Tibial nerve (tissue), 4 donors: Measurements from ENCODE around the gene TBCA. TPM values are rescaled to one million over a fixed set of nuclear protein-coding genes. Genes with fewer than 3 reads are reported as not detected.

Experiments used
- DNase-seq, 2 donors: peaks; one replicate each; pipeline ENCODE4 v3.0.0-alpha.2; 2019; ENCODE audit warnings: low spot score in 2 of 2
- H3K27ac ChIP-seq, 4 donors: fragments of 200-600 bp; sonication (generic) in 3 of 4; one replicate each; pipeline ENCODE4 v1.5.1; 2017 to 2019; ENCODE audit warnings: mild to moderate bottlenecking in 1 of 4
- H3K27me3 ChIP-seq, 2 donors: fragments of 200-600 bp; sonication (generic) in 1 of 2; one replicate each; pipeline versions ENCODE4 v1.5.1 to v1.6.0; 2017 to 2019
- H3K36me3 ChIP-seq, 3 donors: fragments of 200-600 bp; sonication (generic); one replicate each; pipeline ENCODE4 v1.5.1; 2018 to 2019
- H3K4me1 ChIP-seq, 4 donors: fragments of 200-600 bp; sonication (generic) in 3 of 4; one replicate each; pipeline ENCODE4 v1.5.1; 2017 to 2019
- H3K4me3 ChIP-seq, 4 donors: fragments of 200-600 bp; sonication (generic) in 3 of 4; one replicate each; pipeline ENCODE4 v1.5.1; 2017 to 2019; ENCODE audit warnings: mild to moderate bottlenecking in 1 of 4, moderate library complexity in 1 of 4
- H3K9me3 ChIP-seq, 4 donors: fragments of 200-600 bp; sonication (generic) in 3 of 4; one replicate each; pipeline ENCODE4 v1.5.1; 2017 to 2019
- EP300 ChIP-seq, 2 donors: sonication (generic); formaldehyde crosslinking; IDR thresholded peaks; one replicate each; pipeline ENCODE4 v1.6.1; 2017; ENCODE audit warnings: antibody characterized with exemption in 2 of 2, mild to moderate bottlenecking in 1 of 2
- POLR2A ChIP-seq, 2 donors: fragments of 450-650 bp; IDR thresholded peaks; one replicate each; pipeline ENCODE4 v1.6.1; 2017; ENCODE audit warnings: antibody characterized with exemption in 2 of 2, mild to moderate bottlenecking in 2 of 2, moderate library complexity in 2 of 2
- WGBS, 2 donors: methylation state at CpG; one replicate each; pipeline ENCODE4 v1.1.5; 2018; 5-methylcytosine and 5-hydroxymethylcytosine counted together
- total RNA-seq, 4 donors: library from RNA; depleted of rRNA; stranded (reverse); fragments of >200 nt; gene quantifications; one replicate each; pipeline ENCODE4 v1.1.0, GENCODE V29; 2016
- TF ChIP-seq, protein P1 (sequence below), 5 experiments: fragments of 200-600 bp in 3 of 5; fragments of 450-650 bp in 2 of 5; sonication (generic) in 3 of 5; IDR thresholded peaks; one replicate each; pipeline ENCODE4 v1.5.1; 2016 to 2019; ENCODE audit warnings: antibody characterized with exemption in 5 of 5, mild to moderate bottlenecking in 3 of 5, moderate library complexity in 2 of 5

TBCA gene
- total RNA-seq, 4 donors from 2014 or later, result 83.2 to 157 (median 120) TPM

DNA sequence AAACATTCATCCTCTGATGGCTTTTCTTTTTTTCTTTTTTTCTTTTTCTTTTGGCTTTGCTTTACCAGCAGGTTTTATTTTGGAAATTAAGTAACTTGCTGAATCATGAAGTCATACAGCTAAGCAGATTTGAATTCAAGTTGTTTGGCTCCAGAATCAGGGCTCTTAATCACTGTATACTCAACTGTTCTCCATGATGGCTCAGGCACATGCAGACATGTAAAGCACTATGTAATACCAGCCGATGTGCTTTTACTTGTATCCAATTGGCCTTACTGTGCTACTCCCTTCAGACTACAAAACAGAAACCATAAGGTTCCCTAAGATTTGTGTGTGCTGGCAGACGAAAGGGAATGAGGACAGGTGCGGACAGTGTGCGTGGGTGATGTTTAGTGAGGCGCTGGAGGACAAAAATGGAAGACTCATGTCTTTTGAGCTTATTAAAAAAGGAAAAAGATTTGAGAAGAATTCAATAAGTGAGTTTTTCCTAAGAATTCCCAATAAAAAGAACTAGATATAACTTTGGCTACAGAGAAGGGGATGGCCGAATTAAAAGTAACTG lies 92.9 kb downstream of the TBCA start:
- no peaks in the 10 kb centered on the region for H3K4me1 ChIP-seq
- DNase-seq, result no peak
- H3K27me3 ChIP-seq, result no peaks in the 10 kb centered on the region
- no peak overlapping the region for H3K27ac ChIP-seq
- no peaks in the 10 kb centered on the region for H3K9me3 ChIP-seq
- TF ChIP-seq EP300 (IDR thresholded peaks at IDR 0.05) (no peak), POLR2A (IDR thresholded peaks at IDR 0.05) (no peak)
- TF ChIP-seq, protein P1, sequence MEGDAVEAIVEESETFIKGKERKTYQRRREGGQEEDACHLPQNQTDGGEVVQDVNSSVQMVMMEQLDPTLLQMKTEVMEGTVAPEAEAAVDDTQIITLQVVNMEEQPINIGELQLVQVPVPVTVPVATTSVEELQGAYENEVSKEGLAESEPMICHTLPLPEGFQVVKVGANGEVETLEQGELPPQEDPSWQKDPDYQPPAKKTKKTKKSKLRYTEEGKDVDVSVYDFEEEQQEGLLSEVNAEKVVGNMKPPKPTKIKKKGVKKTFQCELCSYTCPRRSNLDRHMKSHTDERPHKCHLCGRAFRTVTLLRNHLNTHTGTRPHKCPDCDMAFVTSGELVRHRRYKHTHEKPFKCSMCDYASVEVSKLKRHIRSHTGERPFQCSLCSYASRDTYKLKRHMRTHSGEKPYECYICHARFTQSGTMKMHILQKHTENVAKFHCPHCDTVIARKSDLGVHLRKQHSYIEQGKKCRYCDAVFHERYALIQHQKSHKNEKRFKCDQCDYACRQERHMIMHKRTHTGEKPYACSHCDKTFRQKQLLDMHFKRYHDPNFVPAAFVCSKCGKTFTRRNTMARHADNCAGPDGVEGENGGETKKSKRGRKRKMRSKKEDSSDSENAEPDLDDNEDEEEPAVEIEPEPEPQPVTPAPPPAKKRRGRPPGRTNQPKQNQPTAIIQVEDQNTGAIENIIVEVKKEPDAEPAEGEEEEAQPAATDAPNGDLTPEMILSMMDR (IDR thresholded peaks at IDR 0.05), result no peak
- 89 to 91% methylated on average over 6 of the region's 6 CpGs for WGBS, 2 donors
- no peak overlapping the region for H3K4me3 ChIP-seq
- peaks cover 0 to 9% (median 0%) of the 10 kb centered on the region in 3 donors for H3K36me3 ChIP-seq

DNA sequence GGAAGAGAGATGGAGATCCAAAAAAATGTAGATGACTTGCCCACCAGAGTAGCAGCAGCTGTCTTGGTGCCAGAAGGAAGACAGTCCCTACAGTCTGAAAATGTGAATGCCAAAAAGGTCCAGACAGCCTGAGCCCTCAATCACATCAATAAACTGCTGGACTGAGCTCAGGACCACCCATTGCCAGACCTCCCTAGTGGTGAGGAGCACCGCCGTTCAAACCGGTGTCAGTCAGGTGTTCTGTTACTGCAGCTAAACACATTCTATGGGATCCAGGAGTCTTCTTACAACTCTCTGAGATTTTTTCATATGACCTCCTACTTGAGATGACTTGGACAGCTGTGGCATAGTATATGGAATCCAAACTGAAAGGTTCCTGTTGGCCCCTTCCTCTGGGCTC lies 105.6 kb downstream of the TBCA start:
- H3K4me1 ChIP-seq, result no peaks in the 10 kb centered on the region
- TF ChIP-seq, protein P1 (IDR thresholded peaks at IDR 0.05), result no peak
- no peak for TF ChIP-seq POLR2A (IDR thresholded peaks at IDR 0.05)
- no peak for TF ChIP-seq EP300 (IDR thresholded peaks at IDR 0.05)
- H3K27me3 ChIP-seq, result no peaks in the 10 kb centered on the region
- no peak overlapping the region for H3K27ac ChIP-seq
- 47 to 55% methylated on average over 3 of the region's 3 CpGs for WGBS, 2 donors
- no peak overlapping the region for H3K4me3 ChIP-seq
- H3K9me3 ChIP-seq, result no peaks in the 10 kb centered on the region
- DNase-seq, result no peak
- H3K36me3 ChIP-seq, result no peaks in the 10 kb centered on the region

DNA sequence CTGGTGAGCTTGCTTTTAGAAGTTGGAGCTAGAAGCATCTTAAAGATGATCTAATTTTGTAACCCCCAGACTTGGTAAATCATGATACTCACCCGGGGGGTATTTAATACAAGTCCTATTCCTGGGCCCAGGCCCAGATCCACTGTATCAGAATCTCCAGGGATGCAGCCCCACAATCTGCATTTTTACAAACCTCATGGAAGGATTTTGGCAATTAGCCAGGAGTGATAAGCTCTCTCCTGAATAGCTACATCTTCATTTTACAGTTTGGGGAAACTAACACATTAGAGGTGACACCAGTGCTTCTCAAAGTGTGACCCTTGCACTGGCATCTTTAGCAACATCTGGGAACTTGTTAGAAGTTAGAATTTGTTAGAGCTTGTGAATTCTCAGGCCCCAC lies 106.5 kb downstream of the TBCA start:
- no peaks in the 10 kb centered on the region for H3K36me3 ChIP-seq
- H3K9me3 ChIP-seq, result no peaks in the 10 kb centered on the region
- no peak for TF ChIP-seq EP300 (IDR thresholded peaks at IDR 0.05)
- DNase-seq, result no peak
- H3K27me3 ChIP-seq, result no peaks in the 10 kb centered on the region
- WGBS, 2 donors, result 47 to 76% methylated on average over 1 of the region's 1 CpG
- no peak overlapping the region for H3K27ac ChIP-seq
- H3K4me1 ChIP-seq, result no peaks in the 10 kb centered on the region
- no peak overlapping the region for H3K4me3 ChIP-seq

DNA sequence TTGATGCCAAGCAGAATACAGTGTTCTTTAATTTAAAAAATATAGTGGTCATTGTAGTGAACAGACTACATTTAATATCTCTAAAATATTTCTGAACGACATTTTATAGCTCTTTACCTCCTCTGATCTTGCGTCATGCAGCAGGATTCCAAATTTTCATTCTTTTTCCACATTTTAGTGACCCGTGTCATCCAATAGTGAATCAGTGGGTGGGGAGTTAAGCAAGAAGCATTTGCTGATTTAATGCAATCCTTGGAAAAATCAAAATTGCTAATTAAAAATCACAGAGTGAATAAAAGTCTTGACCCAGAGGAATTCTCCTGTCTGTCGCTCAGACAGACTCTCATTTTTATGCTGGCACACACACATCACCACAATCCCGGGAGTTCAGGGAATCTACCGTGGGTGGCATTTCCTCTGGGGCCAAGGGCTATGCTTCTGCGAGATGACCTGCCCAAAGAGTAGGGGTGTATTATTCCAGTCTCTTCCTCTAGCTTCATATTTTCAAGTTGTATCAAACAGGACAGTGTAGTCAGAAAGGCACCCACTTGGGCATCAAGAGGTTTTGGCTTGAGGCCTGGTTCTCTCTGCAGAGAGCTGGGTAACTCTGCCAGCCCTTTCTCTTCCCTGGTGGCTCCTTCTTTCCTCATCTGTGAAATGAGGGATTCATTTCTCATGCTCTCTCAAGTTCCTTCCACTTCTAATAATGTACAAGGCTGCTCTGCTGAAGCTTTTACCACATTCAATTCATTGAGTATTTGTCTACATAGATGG lies 112.9 kb downstream of the TBCA start:
- TF ChIP-seq, protein P1 (IDR thresholded peaks at IDR 0.05), result no peak
- TF ChIP-seq EP300 (IDR thresholded peaks at IDR 0.05), result no peak
- TF ChIP-seq POLR2A (IDR thresholded peaks at IDR 0.05), result no peak
- Histone ChIP-seq H3K27me3 (no peaks in the 10 kb centered on the region), H3K4me3 (no peak overlapping the region), H3K9me3 (no peaks in the 10 kb centered on the region), H3K27ac (no peak overlapping the region), H3K4me1 (no peaks in the 10 kb centered on the region), H3K36me3 (no peaks in the 10 kb centered on the region)
- no peak for DNase-seq
- WGBS, 2 donors, result 23 to 31% methylated on average over 7 of the region's 7 CpGs

DNA sequence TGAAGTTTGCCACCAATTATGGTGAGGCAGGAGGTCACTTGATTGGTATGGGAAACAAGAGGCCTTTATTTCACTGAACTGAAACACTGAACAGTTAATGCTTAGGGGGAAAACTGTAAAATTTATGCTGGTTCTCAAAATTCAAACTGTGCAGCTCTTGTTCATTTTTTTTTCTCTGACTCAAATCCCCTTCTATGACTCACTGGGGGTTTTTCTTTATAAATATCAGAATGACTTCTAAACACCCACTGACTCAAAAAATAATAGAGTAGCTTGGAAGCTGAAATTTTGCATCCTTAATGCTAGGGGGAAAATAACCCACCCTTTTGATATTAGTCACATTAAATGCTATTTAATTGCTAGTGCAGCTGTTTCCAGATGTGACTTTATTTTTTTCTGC lies 113.5 kb downstream of the TBCA start:
- no peak for TF ChIP-seq POLR2A (IDR thresholded peaks at IDR 0.05)
- TF ChIP-seq EP300 (IDR thresholded peaks at IDR 0.05), result no peak
- TF ChIP-seq, protein P1 (IDR thresholded peaks at IDR 0.05), result no peak

More for the DNA sequence above, 113.5 kb downstream of the TBCA start:
- H3K9me3 ChIP-seq, result peaks cover 0 to 3% (median 0%) of the 10 kb centered on the region in 4 donors
- H3K4me3 ChIP-seq, result no peak overlapping the region
- no peaks in the 10 kb centered on the region for H3K4me1 ChIP-seq
- no peaks in the 10 kb centered on the region for H3K36me3 ChIP-seq
- no peak overlapping the region for H3K27ac ChIP-seq
- no peak for DNase-seq
- H3K27me3 ChIP-seq, result no peaks in the 10 kb centered on the region
